Endodermal cell (in vitro differentiated cells): ENCODE results near the gene RIMBP2. TPM values are rescaled to one million over a fixed set of nuclear protein-coding genes. Genes with fewer than 3 reads are reported as not detected.

ENCODE experiments used
- DNase-seq: peaks from one replicate; pipeline ENCODE4 v3.0.0-alpha.2; 2017
- H3K27ac ChIP-seq: 2 replicates; pipeline ENCODE4 v1.5.1; 2013; ENCODE audit warnings: mild to moderate bottlenecking, low read depth, low read length, moderate library complexity
- H3K27me3 ChIP-seq: 2 replicates; pipeline ENCODE4 v1.6.1; 2013; ENCODE audit warnings: mild to moderate bottlenecking, low read length, moderate library complexity; ENCODE audit not compliant: insufficient read depth, control insufficient read depth, poor library complexity, severe bottlenecking
- H3K36me3 ChIP-seq: 2 replicates; pipeline ENCODE4 v1.7.0; 2013; ENCODE audit warnings: mild to moderate bottlenecking, low read length, moderate library complexity; ENCODE audit not compliant: control insufficient read depth, insufficient read depth
- H3K4me1 ChIP-seq: one replicate; pipeline ENCODE4 v1.7.0; 2013; ENCODE audit warnings: low read length; ENCODE audit not compliant: control insufficient read depth, insufficient read depth
- H3K4me3 ChIP-seq: 2 replicates; pipeline ENCODE4 v1.5.1; 2013; ENCODE audit warnings: mild to moderate bottlenecking, low read length, moderate library complexity
- H3K9ac ChIP-seq: 2 replicates; pipeline ENCODE4 v1.6.1; 2013; ENCODE audit warnings: mild to moderate bottlenecking, low read length, moderate library complexity; ENCODE audit not compliant: poor library complexity, severe bottlenecking; ENCODE audit errors: extremely low read depth
- H3K9me3 ChIP-seq: 2 replicates; pipeline ENCODE4 v1.6.1; 2013; ENCODE audit warnings: mild to moderate bottlenecking, low read length, moderate library complexity; ENCODE audit not compliant: control insufficient read depth
- H3K27ac Mint-ChIP-seq: 2 replicates; pipeline ENCODE4 v1.8.0; 2020; ENCODE audit warnings: mixed read lengths
- H3K27me3 Mint-ChIP-seq: 2 replicates; pipeline ENCODE4 v1.8.0; 2021; ENCODE audit warnings: mild to moderate bottlenecking, mixed read lengths; ENCODE audit not compliant: insufficient read depth
- H3K36me3 Mint-ChIP-seq: 2 replicates; pipeline ENCODE4 v1.8.0; 2020; ENCODE audit warnings: low read depth, mixed read lengths
- H3K4me1 Mint-ChIP-seq: 2 replicates; pipeline ENCODE4 v1.8.0; 2020; ENCODE audit warnings: mixed read lengths
- H3K4me3 Mint-ChIP-seq: 2 replicates; pipeline ENCODE4 v1.8.0; 2020; ENCODE audit warnings: mild to moderate bottlenecking, moderate library complexity, mixed read lengths
- H3K9me3 Mint-ChIP-seq: 2 replicates; pipeline ENCODE4 v1.8.0; 2020; ENCODE audit warnings: mild to moderate bottlenecking, mixed read lengths
- WGBS, 2 experiments: methylation state at CpG; one replicate each; pipeline versions ENCODE4 v1.1.5 to v1.1.7; 2013; ENCODE audit warnings: missing lambda C conversion rate in 2 of 2, mixed read lengths in 1 of 2; ENCODE audit not compliant: insufficient coverage in 1 of 2, insufficient read length in 1 of 2; 5-methylcytosine and 5-hydroxymethylcytosine counted together
- total RNA-seq, 2 donors: library from RNA; stranded (reverse); fragmentation: NEBNext Ultra II Directional in 1 of 2; extraction: Animal tissue kit (Norgen Biotek cat#: 25700) in 1 of 2; gene quantifications; 2 replicates in 1 of 2; 3 replicates in 1 of 2; pipeline ENCODE4 v1.2.1, GENCODE V29; 2021
- TF ChIP-seq, protein P1 (sequence below): fragments of 200-600 bp; sonication (generic); conservative IDR thresholded peaks from 2 replicates; pipeline ENCODE4 v1.5.0; 2021; ENCODE audit warnings: antibody characterized with exemption, mild to moderate bottlenecking

Gene RIMBP2
- total RNA-seq, 2 donors from 2014 or later, result 0.13 to 3.4 TPM

DNA sequence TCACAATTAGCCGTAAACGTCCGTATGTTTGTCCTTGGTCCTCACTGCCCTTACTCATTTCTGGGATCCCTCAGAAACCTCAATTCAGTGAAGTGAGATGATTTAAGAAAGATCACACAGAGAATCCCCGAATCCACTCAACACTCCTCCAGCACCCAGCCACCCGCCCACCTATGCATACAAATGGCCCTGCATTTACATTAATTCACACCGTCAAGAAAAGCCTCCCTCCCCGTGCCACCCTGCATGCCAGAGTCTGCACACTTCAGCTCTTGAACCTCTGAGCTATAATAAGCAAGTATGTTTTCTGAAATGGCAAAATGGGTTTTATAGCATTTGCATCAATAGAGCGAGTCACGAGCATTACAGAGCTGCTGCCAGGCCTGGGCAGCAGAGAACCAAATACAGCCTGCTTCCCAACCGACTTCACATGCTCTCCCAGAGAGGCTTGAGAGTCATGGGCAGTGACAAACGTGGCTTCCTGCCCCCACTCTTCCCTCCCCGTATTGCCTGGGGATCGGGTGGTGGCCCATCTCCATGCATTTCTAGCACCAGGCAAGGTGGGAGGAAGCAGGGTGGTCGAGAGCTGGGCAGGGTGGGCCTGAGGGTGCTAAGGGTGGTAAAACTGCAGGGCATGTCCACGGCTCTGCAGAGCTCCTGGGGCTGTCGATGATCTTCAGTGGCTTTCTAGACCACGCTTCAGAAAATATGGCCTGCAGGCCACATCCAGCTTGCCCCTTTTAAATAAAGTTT, 177.6 kb downstream of the RIMBP2 start:
- Histone ChIP-seq H3K27me3 (no peaks in the 10 kb centered on the region), H3K27ac (no peak overlapping the region), H3K4me1 (no peaks in the 10 kb centered on the region), H3K9me3 (no peaks in the 10 kb centered on the region), H3K36me3 (no peaks in the 10 kb centered on the region), H3K4me3 (no peak overlapping the region), H3K9ac (no peak overlapping the region)
- H3K4me1 Mint-ChIP-seq, result peaks cover 3% of the 10 kb centered on the region
- no peak overlapping the region for H3K4me3 Mint-ChIP-seq
- H3K36me3 Mint-ChIP-seq, result no peaks in the 10 kb centered on the region
- H3K27me3 Mint-ChIP-seq, result peaks cover 5% of the 10 kb centered on the region
- H3K27ac Mint-ChIP-seq, result no peak overlapping the region
- 73 to 88% methylated on average over 5 to 17 of the region's 17 CpGs for WGBS, 2 experiments
- no peak for DNase-seq
- TF ChIP-seq, protein P1, sequence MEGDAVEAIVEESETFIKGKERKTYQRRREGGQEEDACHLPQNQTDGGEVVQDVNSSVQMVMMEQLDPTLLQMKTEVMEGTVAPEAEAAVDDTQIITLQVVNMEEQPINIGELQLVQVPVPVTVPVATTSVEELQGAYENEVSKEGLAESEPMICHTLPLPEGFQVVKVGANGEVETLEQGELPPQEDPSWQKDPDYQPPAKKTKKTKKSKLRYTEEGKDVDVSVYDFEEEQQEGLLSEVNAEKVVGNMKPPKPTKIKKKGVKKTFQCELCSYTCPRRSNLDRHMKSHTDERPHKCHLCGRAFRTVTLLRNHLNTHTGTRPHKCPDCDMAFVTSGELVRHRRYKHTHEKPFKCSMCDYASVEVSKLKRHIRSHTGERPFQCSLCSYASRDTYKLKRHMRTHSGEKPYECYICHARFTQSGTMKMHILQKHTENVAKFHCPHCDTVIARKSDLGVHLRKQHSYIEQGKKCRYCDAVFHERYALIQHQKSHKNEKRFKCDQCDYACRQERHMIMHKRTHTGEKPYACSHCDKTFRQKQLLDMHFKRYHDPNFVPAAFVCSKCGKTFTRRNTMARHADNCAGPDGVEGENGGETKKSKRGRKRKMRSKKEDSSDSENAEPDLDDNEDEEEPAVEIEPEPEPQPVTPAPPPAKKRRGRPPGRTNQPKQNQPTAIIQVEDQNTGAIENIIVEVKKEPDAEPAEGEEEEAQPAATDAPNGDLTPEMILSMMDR, result no peak
- peaks cover 7% of the 10 kb centered on the region for H3K9me3 Mint-ChIP-seq

- 85 to 91% methylated on average over 3 of the region's 3 CpGs for WGBS, 2 experiments
- Mint-ChIP-seq H3K27me3 (peaks cover 5% of the 10 kb centered on the region), H3K9me3 (peaks cover 7% of the 10 kb centered on the region), H3K27ac (no peak overlapping the region), H3K4me3 (no peak overlapping the region), H3K36me3 (no peaks in the 10 kb centered on the region), H3K4me1 (peaks cover 3% of the 10 kb centered on the region)
- TF ChIP-seq, protein P1, result no peak
- Histone ChIP-seq H3K36me3 (no peaks in the 10 kb centered on the region), H3K9me3 (no peaks in the 10 kb centered on the region), H3K9ac (no peak overlapping the region), H3K4me1 (no peaks in the 10 kb centered on the region), H3K27ac (no peak overlapping the region), H3K4me3 (no peak overlapping the region), H3K27me3 (no peaks in the 10 kb centered on the region)
- DNase-seq, result no peak
Measured at GRCh38 chr12:130537655-130538054, 178.4 kb downstream of the RIMBP2 start.

DNA sequence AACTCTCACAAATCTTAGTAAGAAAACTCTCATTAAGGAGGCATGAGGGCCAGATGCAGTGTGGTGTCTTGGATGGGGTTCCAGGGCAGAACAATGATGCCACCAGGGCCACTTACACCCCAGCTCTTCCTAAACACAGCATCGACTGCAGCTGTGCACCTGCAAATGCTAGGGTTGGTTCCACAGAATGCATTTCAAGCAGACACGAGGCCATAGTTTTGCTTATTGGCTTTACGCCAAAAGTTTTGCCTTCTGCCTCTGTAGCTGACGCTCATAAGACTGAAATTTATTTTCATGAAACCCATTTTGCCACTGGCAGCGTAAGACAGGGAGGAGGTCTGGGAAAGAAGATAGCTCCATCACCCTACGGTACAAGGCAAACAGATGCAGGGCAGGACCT, 179.0 kb downstream of the RIMBP2 start:
- TF ChIP-seq, protein P1, result no peak
- H3K4me1 ChIP-seq, result no peaks in the 10 kb centered on the region
- no peaks in the 10 kb centered on the region for H3K27me3 ChIP-seq
- DNase-seq, result no peak
- H3K9me3 ChIP-seq, result no peaks in the 10 kb centered on the region
- H3K9ac ChIP-seq, result no peak overlapping the region
- H3K27ac ChIP-seq, result no peak overlapping the region
- WGBS, 2 experiments, result 93 to 100% methylated on average over 1 to 6 of the region's 6 CpGs
- peaks cover 3% of the 10 kb centered on the region for H3K4me1 Mint-ChIP-seq
- no peaks in the 10 kb centered on the region for H3K36me3 ChIP-seq
- H3K4me3 ChIP-seq, result no peak overlapping the region
- peaks cover 5% of the 10 kb centered on the region for H3K27me3 Mint-ChIP-seq
- H3K4me3 Mint-ChIP-seq, result no peak overlapping the region
- H3K9me3 Mint-ChIP-seq, result peaks cover 7% of the 10 kb centered on the region
- H3K27ac Mint-ChIP-seq, result no peak overlapping the region
- no peaks in the 10 kb centered on the region for H3K36me3 Mint-ChIP-seq
